HG02798 (cell line): ENCODE results near the gene DPYSL5.

ENCODE experiments used
- ATAC-seq: cut with Tn5 transposase; IDR thresholded peaks from one replicate; pipeline ENCODE4 v1.9.1; 2021; ENCODE audit warnings: mild to moderate bottlenecking; ENCODE audit not compliant: unreplicated experiment, poor library complexity

DPYSL5 gene

DNA sequence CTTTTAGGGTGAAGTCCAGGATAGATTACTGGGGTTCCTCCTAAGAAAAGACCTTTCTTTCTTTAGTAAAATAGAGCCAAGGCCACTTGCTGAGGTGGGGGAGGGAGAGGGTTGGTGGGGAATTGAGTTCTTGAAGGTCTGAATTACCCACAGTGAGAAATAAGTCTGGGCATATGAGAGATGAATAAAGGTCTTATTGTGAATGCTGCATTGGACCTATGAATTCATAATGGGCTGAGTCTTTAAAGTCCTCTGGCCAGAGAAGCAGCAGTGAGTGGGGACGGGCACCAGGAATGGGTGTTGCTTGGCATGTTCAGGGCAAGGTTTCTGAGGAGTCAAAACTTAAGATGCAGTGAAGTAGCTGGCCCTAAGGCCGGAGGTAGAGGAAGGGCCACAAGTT is 133.0 kb downstream of the DPYSL5 start:
- ATAC-seq = no peak

DNA sequence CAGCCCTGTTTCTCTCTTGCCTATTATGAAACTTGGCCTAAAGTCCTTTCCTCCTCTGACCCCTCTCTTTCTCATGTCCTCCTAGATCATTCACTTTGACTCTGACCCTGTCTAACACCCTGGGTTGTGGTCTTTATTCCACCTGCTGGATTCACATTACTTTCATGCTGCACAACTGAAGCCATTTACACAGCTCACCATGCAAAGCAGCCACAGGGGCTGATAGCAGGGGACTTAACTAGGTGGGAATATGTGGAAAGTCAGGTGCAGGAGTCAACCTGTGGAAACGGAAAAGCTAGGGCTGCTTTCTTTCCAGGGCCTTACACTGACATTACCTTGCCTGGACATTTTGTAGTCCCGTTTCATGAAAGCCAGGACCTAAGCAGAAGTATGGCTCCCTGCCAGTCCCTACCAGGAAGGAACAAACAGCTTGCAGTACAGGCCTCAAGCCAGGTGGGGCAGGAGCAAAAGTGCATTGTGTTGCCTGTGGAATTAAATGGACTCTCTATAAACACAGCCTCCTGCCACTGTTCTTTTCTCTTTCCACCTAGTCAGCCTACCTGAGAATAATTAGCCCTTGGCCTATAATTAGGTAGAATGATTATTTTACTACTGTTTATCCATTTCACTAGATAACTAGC is 134.3 kb downstream of the DPYSL5 start:
- ATAC-seq = no peak

DNA sequence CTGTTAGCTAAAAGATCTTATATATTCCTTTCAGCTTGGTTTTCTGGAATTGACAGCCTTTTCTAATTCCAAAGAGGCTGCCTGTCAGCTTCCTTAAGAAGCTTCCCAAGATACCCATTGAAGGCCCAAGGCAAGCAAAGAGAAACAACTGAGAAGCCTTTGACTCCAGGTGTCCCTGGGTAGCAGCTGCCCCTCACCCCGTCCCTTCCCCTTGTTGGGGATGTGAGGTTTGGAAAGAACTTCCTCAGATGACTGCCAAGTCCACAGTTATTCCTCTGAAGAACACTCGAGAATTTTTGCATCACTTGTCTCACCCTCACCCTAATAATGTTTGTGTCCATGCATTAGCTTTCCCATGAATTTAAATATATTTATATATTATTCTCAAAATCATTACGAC is 135.8 kb downstream of the DPYSL5 start:
- no peak for ATAC-seq

DNA sequence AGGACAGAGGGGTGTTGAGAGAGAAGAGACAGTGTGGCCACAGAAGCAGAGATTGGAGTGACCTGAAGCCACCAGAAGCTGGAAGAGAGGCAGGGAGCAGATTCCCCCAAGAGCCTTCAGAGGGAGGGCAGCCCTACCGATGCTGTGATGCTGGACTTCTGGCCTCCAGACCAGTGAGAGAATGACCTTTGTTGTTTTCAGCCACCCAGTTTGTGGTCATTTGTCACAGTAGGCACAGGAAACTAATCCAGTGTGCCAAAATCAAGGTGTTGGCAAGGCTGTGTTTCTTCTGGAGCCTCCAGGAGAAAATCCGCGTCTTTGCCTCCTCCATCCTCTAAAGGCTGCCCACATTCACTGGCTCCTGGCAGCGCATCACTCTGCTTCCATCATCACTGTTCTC is 137.9 kb downstream of the DPYSL5 start:
- ATAC-seq = no peak

DNA sequence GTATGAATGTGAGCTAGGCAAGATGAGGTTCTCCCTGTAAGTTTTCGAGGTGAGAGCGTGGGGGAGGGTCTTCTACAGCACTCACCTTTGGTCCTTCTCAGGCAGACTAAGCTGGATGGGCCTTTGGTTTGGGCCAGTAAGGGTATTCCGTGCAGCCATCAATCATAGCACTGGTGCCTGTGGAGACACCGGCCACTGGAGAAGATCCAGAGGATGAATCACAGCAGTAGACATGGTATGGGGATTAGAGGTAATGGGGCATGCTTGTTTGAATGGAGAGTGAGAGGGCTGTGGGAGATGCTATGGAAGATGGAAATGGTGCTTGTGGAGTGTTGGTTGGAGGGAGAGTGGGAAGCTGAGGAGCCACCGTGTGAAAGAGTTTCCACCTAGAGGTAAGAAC is 138.6 kb downstream of the DPYSL5 start:
- no peak for ATAC-seq

DNA sequence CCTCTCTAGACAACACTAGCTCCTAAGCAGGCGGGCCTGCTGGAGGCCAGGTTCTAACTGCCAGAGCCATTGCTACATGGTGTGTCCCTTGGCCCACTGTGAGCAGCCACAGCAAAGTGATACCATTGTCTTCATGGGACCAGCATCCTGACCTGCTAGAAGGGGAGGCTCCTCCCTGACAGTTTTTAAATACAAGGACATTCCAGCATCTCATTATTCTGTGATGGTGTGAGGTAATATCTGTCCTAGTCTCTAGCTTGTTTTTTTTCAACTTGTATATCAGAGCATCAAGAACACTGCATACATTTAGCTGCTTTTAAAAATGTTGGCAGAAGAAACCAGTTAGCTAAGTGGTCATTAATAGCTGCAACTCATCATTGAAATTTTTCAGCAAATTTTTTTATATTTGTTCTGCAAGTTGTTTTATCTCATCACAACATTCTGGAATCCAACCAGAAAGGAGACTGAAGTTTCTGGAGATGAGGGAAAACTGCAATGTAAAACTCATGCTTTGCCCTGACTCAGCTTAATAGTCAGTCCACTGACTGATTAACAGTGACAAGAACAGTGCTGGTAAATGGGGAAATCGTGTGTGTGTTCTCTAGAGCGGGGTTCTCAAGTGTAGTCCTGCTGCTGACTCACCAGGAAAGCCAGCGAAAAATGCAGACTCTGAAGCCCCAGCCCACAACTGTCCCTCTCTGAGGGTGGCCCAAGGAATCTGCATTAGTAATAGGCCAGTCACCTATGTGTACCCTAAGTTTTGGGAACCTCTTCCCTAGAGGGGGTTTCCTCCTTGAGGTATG is 140.3 kb downstream of the DPYSL5 start:
- no peak for ATAC-seq

DNA sequence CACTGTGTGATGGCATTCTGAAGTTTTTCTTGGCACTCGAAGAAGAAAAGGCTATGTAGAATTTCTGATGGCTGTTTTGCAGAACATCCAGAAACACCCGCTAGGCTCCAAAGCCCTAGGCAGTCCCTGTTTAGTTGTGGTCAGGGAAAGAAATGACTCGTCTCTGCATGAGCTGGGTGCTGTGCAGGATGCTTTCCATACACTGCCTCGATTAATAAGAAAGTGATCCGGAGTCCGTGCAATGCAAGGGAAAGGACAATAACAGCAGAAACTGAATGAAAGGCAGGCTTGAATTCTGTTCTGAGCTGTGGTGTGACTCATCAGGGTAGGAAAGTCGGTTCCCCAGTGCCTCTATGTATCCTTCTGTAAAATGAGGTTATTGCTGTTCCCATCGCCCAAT is 141.2 kb downstream of the DPYSL5 start:
- no peak for ATAC-seq

DNA sequence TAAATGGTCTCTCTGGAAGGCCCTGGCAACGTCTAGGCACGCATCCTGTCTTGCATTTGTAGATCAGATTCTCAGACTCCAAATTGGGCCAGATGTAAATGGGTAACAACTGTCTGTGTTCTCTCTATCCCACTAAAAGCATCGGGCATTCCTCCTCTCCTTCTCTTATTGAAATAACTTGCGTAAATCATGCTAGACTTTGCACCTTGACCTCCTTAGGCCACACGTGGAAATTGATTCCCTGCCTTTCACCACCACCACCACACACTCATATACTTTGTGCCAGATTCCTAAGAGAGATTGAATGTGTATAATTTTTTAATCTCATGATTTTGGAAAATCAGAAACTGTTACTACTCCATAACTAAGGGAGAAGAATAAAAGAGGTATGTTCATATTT is 143.8 kb downstream of the DPYSL5 start:
- no peak for ATAC-seq

DNA sequence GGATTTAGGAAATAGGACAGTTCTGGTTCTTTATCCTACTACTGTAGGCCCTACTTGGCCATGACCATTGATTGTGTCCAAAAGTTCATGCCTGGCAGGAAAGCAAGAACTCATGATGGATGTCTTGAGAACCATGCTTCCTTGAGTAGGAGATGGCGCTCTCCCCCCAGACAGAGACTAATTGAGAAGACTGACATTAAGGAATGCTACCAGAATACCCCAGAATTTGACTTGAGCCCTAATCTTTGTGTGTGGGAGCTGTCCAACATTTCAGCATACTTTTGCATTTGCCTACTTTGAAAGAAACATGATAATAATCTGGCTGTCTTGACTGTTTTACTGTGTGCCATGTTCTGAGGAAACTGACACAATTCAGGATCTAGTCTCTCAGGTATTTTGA is 145.8 kb downstream of the DPYSL5 start:
- ATAC-seq = no peak

DNA sequence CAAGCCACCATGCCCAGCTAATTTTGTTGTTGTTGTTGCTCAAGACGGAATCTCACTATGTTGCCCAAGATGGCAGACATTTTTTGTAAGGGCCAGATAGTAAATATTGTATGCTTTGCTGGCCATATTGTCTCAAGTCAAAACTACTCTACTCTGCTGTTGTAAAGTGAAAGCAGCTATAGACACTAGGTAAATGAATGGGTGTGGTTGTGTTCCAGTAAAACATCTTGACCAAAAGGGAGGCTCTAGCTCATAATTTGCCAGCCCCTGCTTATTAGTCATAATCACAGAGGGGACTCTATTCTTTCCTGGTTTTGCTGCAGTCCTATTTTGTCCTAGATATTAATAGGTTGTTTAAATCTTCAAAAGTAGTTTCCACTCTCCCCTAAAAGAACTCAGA is 147.1 kb downstream of the DPYSL5 start:
- no peak for ATAC-seq

DNA sequence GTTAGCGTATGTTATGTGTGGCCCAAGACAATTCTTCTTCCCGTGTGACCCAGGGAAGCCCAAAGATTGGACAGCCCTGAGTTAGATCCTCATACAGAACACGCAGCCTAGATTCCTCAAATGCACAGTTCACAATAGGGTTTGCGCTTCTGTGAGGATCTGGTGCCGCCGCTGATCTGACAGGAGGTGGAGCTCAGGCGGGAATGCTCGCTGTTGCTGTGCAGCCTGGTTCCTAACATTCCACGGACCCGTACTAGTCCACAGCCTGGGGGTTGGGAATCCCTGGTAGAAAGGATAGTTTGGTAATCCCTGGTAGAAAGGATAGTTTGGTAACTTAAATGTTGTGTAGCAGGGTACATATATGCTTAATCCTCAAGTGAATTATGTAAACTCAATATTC is 149.5 kb downstream of the DPYSL5 start:
- ATAC-seq = no peak

DNA sequence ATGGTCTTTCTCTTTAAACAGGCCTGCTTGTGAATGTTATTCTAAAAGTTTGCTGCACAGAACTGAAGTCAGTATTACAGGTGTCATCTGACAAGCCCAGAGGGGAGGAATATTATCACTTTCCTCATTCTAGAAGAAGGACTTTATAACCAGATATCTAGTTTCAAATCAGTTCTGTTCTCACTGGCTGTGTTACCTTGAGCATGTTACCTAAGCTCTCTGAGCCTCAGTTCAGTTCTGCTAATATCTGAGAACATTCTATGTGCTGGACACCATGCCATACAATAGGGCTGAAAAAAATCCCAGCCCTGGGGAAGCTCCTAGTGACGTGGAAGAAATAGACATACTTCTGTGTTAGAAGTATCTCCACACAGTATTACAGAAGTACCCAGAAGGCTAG is 150.4 kb downstream of the DPYSL5 start:
- no peak for ATAC-seq
